WTC11 (cell line): Measurements from ENCODE around the gene FAM76B.

Experiments used
- ELF4 ChIP-seq: sonication (generic); formaldehyde crosslinking; IDR thresholded peaks from 2 replicates; pipeline ENCODE4 v1.8.1; 2022; ENCODE audit warnings: low read depth, mild to moderate bottlenecking, moderate library complexity, missing genetic modification reagents
- TF ChIP-seq, protein P1 (sequence below): fragments of 200-600 bp; IDR thresholded peaks from 2 replicates; pipeline ENCODE4 v1.8.0; 2022; ENCODE audit warnings: antibody characterized with exemption

DNA sequence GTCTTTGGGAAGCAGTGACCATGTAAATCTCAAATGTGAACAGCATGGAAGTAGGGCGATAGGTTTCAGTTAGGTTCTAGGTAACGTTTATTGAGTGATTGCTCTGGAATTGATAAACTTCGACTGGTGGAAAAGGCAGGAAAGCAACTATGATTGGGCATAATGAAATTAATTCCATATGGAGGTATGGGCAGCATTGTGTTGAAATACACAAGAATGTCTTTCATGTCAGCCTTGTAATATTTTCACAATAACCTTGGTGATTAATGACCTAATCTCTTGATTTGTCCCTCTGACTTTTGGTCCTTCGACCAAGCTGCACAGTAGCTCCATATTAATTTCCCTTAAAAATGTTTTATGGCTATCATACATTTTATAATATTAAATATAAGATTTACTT lies 3.5 kb upstream of the FAM76B start:
- TF ChIP-seq, protein P1, sequence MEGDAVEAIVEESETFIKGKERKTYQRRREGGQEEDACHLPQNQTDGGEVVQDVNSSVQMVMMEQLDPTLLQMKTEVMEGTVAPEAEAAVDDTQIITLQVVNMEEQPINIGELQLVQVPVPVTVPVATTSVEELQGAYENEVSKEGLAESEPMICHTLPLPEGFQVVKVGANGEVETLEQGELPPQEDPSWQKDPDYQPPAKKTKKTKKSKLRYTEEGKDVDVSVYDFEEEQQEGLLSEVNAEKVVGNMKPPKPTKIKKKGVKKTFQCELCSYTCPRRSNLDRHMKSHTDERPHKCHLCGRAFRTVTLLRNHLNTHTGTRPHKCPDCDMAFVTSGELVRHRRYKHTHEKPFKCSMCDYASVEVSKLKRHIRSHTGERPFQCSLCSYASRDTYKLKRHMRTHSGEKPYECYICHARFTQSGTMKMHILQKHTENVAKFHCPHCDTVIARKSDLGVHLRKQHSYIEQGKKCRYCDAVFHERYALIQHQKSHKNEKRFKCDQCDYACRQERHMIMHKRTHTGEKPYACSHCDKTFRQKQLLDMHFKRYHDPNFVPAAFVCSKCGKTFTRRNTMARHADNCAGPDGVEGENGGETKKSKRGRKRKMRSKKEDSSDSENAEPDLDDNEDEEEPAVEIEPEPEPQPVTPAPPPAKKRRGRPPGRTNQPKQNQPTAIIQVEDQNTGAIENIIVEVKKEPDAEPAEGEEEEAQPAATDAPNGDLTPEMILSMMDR = no peak
- TF ChIP-seq ELF4 (CRISPR knock-in tag) = no peak
